H1 (cell line): Measurements from ENCODE around the gene TMPRSS4. TPM values are rescaled to one million over a fixed set of nuclear protein-coding genes. Genes with fewer than 3 reads are reported as not detected.

ENCODE experiments used
- CTCF ChIA-PET: fragments of 300-600 bp; sonication (Branson Sonifier 250); formaldehyde crosslinking; loops from one replicate; lab custom pipeline; 2021; ENCODE audit not compliant: partially characterized antibody; lab: Charles Lee
- POLR2A ChIA-PET: fragments of 300-600 bp; sonication (Branson Sonifier 250); formaldehyde crosslinking; loops from one replicate; lab custom pipeline; 2021; ENCODE audit warnings: inconsistent platforms; ENCODE audit not compliant: partially characterized antibody; lab: Charles Lee
- DNase-seq, 2 experiments: peaks; one replicate each; pipeline versions ENCODE4 v3.0.0 to v3.0.0-alpha.2; 2010 to 2022; ENCODE audit warnings: low spot score in 2 of 2, low read depth in 1 of 2, mixed read lengths in 1 of 2
- FAIRE-seq: peaks from 2 replicates; lab custom pipeline; 2011; peaks lifted over from hg19 to GRCh38; lab: Jason Lieb, UNC
- H2AFZ ChIP-seq: 2 replicates; pipeline ENCODE4 v1.8.1; 2012; ENCODE audit warnings: low read length, inconsistent platforms
- H2AK5ac ChIP-seq: 2 replicates; pipeline ENCODE4 v1.6.1; 2013; ENCODE audit warnings: low read depth, low read length
- H2BK120ac ChIP-seq: replicated peaks from 2 replicates; pipeline ENCODE3; 2013; ENCODE audit warnings: low read depth, low read length, inconsistent platforms
- H2BK12ac ChIP-seq: 2 replicates; pipeline ENCODE4 v1.6.1; 2013; ENCODE audit warnings: low read depth, low read length
- H2BK15ac ChIP-seq: 2 replicates; pipeline ENCODE4 v1.6.1; 2013; ENCODE audit warnings: low read length
- H2BK20ac ChIP-seq: 2 replicates; pipeline ENCODE4 v1.6.1; 2013; ENCODE audit warnings: low read length
- H2BK5ac ChIP-seq: 2 replicates; pipeline ENCODE4 v1.6.1; 2013; ENCODE audit warnings: low read depth, low read length
- H3K14ac ChIP-seq: 2 replicates; pipeline ENCODE4 v1.6.1; 2013; ENCODE audit warnings: inconsistent platforms; ENCODE audit not compliant: insufficient read length
- H3K18ac ChIP-seq: 2 replicates; pipeline ENCODE4 v1.6.1; 2013; ENCODE audit warnings: low read length; ENCODE audit errors: extremely low read depth
- H3K23ac ChIP-seq: 2 replicates; pipeline ENCODE4 v1.6.1; 2013; ENCODE audit warnings: inconsistent platforms; ENCODE audit not compliant: insufficient read length
- H3K23me2 ChIP-seq: 2 replicates; pipeline ENCODE4 v1.6.1; 2013; ENCODE audit warnings: low read depth, low read length
- H3K27ac ChIP-seq: 2 replicates; pipeline ENCODE4 v1.6.1; 2011; ENCODE audit warnings: low read depth, low read length, inconsistent platforms
- H3K27me3 ChIP-seq, 4 experiments: replicated peaks in 1 of 4; 1 replicate in 1 of 4; 2 replicates in 3 of 4; pipeline versions ENCODE4 v1.6.1 to v1.8.1; 2011 to 2013; ENCODE audit warnings: low read length in 3 of 4, mild to moderate bottlenecking in 3 of 4, inconsistent platforms in 2 of 4, mixed read lengths in 2 of 4, moderate library complexity in 1 of 4; ENCODE audit not compliant: control insufficient read depth in 3 of 4, insufficient read depth in 3 of 4; ENCODE audit errors: extremely low read depth in 1 of 4
- H3K36me3 ChIP-seq, 4 experiments: 2 replicates each; pipeline versions ENCODE4 v1.6.1 to v1.8.1; 2011 to 2013; ENCODE audit warnings: mild to moderate bottlenecking in 4 of 4, low read length in 3 of 4, moderate library complexity in 2 of 4, control low read depth in 1 of 4, inconsistent platforms in 1 of 4; ENCODE audit not compliant: insufficient read depth in 4 of 4, control insufficient read depth in 2 of 4
- H3K4ac ChIP-seq: replicated peaks from 2 replicates; pipeline ENCODE3; 2013; ENCODE audit warnings: low read length, low read depth, mixed read lengths, inconsistent platforms; ENCODE audit not compliant: insufficient read length
- H3K4me1 ChIP-seq, 4 experiments: replicated peaks in 1 of 4; 1 replicate in 1 of 4; 2 replicates in 3 of 4; pipeline versions ENCODE4 v1.6.1 to v1.8.1; 2011 to 2013; ENCODE audit warnings: low read length in 3 of 4, inconsistent platforms in 2 of 4, mixed read lengths in 1 of 4; ENCODE audit not compliant: insufficient read depth in 4 of 4, control insufficient read depth in 3 of 4
- H3K4me2 ChIP-seq, 2 experiments: 2 replicates each; pipeline versions ENCODE4 v1.6.1 to v1.8.1; 2011 to 2013; ENCODE audit warnings: low read depth in 2 of 2, low read length in 2 of 2, control low read depth in 1 of 2, inconsistent platforms in 1 of 2, mild to moderate bottlenecking in 1 of 2; ENCODE audit not compliant: insufficient read depth in 1 of 2
- H3K4me3 ChIP-seq, 4 experiments: fragments of 200-600, 300-600 bp in 1 of 4; sonication (generic), shearing (Covaris generic), sonication (Bioruptor Twin) in 1 of 4; 2 replicates each; pipeline versions ENCODE4 v1.5.1 to v1.8.1; 2011 to 2016; ENCODE audit warnings: low read length in 4 of 4, low read depth in 3 of 4, control low read depth in 2 of 4, inconsistent platforms in 2 of 4, mild to moderate bottlenecking in 2 of 4, mixed read lengths in 1 of 4, moderate library complexity in 1 of 4; ENCODE audit not compliant: insufficient read depth in 2 of 4; ENCODE audit errors: extremely low read depth in 1 of 4
- H3K56ac ChIP-seq: replicated peaks from 2 replicates; pipeline ENCODE3; 2013; ENCODE audit warnings: low read depth, mild to moderate bottlenecking, mixed read lengths, low read length, inconsistent platforms; ENCODE audit not compliant: insufficient read length
- H3K79me1 ChIP-seq: 2 replicates; pipeline ENCODE4 v1.6.1; 2013; ENCODE audit warnings: low read depth, low read length, control low read depth
- H3K79me2 ChIP-seq, 2 experiments: 2 replicates each; pipeline versions ENCODE4 v1.6.1 to v1.8.1; 2012 to 2013; ENCODE audit warnings: low read length in 2 of 2, mild to moderate bottlenecking in 2 of 2, inconsistent platforms in 1 of 2; ENCODE audit not compliant: insufficient read depth in 2 of 2, control insufficient read depth in 1 of 2
- H3K9ac ChIP-seq, 4 experiments: replicated peaks in 1 of 4; 1 replicate in 1 of 4; 2 replicates in 3 of 4; pipeline versions ENCODE4 v1.6.1 to v1.8.1; 2011 to 2013; ENCODE audit warnings: low read depth in 3 of 4, low read length in 3 of 4, control low read depth in 2 of 4, mild to moderate bottlenecking in 2 of 4, moderate library complexity in 2 of 4, inconsistent platforms in 1 of 4; ENCODE audit errors: extremely low read depth in 1 of 4
- H3K9me3 ChIP-seq, 2 experiments: 2 replicates each; pipeline versions ENCODE4 v1.6.1 to v1.8.1; 2012 to 2013; ENCODE audit warnings: mild to moderate bottlenecking in 2 of 2, moderate library complexity in 2 of 2, control low read depth in 1 of 2, inconsistent platforms in 1 of 2, low read depth in 1 of 2, low read length in 1 of 2, mixed read lengths in 1 of 2; ENCODE audit not compliant: insufficient read depth in 2 of 2
- H4K20me1 ChIP-seq, 2 experiments: replicated peaks in 1 of 2; 2 replicates each; pipeline versions ENCODE3 to v1.8.1; 2011 to 2013; ENCODE audit warnings: inconsistent platforms in 2 of 2, low read length in 2 of 2, mild to moderate bottlenecking in 1 of 2; ENCODE audit not compliant: insufficient read depth in 2 of 2, control insufficient read depth in 1 of 2
- H4K5ac ChIP-seq: 2 replicates; pipeline ENCODE4 v1.6.1; 2013; ENCODE audit warnings: low read length, low read depth, mixed read lengths, inconsistent platforms; ENCODE audit not compliant: insufficient read length
- H4K8ac ChIP-seq: 2 replicates; pipeline ENCODE4 v1.8.0; 2013; ENCODE audit warnings: mild to moderate bottlenecking, moderate library complexity, low read length, inconsistent platforms; ENCODE audit not compliant: insufficient read depth; ENCODE audit errors: extremely low read depth
- H4K91ac ChIP-seq: replicated peaks from 2 replicates; pipeline ENCODE3; 2013; ENCODE audit warnings: low read length, mixed read lengths, inconsistent platforms; ENCODE audit not compliant: insufficient read length
- EGR1 ChIP-seq: IDR thresholded peaks from 2 replicates; pipeline ENCODE4 v1.6.1; 2011; ENCODE audit warnings: low read depth, low read length, borderline replicate concordance
- WGBS, 2 experiments: shearing (Covaris generic) in 1 of 2; methylation state at CpG; one replicate each; pipeline versions ENCODE4 v1.1.6 to v1.1.7; 2013 to 2015; ENCODE audit warnings: low lambda C conversion rate in 2 of 2, mixed read lengths in 2 of 2, inconsistent platforms in 1 of 2, low coverage in 1 of 2, missing lambda C conversion rate in 1 of 2; ENCODE audit not compliant: insufficient replicate concordance in 2 of 2, insufficient coverage in 1 of 2, insufficient read length in 1 of 2; ENCODE audit errors: extremely low coverage in 1 of 2, missing lambda C conversion rate in 1 of 2; 5-methylcytosine and 5-hydroxymethylcytosine counted together
- polyA plus RNA-seq, 7 experiments: library from polyadenylated mRNA; depleted of rRNA in 3 of 7; stranded (reverse) in 5 of 7; unstranded in 2 of 7; fragments of >200 nt in 5 of 7; fragments of 200-250 nt in 2 of 7; gene quantifications; 1 replicate in 5 of 7; 2 replicates in 1 of 7; 4 replicates in 1 of 7; pipeline versions ENCODE4 v1.2.1 to v1.2.3, GENCODE V29; 2011 to 2013; ENCODE audit warnings: missing spikeins in 2 of 7, mixed read lengths in 2 of 7
- total RNA-seq: library from RNA; stranded (reverse); fragmentation: NEBNext Ultra II Directional; extraction: Animal tissue kit (Norgen Biotek cat#: 25700); gene quantifications from 2 replicates; pipeline ENCODE4 v1.2.1, GENCODE V29; 2021

Gene TMPRSS4
- total and polyA plus RNA-seq, 2 of the 8 experiments (the other 6 are each of a cell fraction or from before 2014, with no cell fraction given), result 0.11 to 0.58 TPM

DNA sequence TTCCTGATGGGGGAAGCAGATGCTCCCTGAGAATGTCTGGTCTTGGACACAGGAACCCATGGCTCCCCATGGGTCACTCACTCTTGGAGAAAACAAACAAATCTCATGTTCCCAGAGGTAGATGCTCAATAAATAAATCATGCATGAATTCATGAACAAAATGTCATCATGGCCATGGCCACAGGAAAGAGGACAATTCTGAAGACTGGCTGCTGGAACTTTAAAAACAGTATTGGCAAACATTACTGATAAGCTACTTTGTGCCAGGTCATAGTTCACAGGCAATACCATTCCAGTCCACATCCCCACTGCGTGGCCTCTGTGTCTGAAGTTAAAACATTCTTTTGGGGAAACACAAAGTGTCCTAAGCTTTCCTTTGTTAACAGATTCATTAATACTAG lies 19.1 kb downstream of the TMPRSS4 start:
- H2AFZ ChIP-seq, result no peak overlapping the region
- POLR2A ChIA-PET, result no interaction called here
- no peak overlapping the region for H3K18ac ChIP-seq
- no peaks in the 10 kb centered on the region for H3K79me1 ChIP-seq
- no peak overlapping the region for H4K5ac ChIP-seq
- H2BK15ac ChIP-seq, result no peak overlapping the region
- no peak overlapping the region for H2BK20ac ChIP-seq
- H3K23ac ChIP-seq, result no peak overlapping the region
- no peak overlapping the region for H2BK5ac ChIP-seq
- no peak overlapping the region for H2BK120ac ChIP-seq
- H3K14ac ChIP-seq, result no peak overlapping the region
- H3K79me2 ChIP-seq, result no peaks in the 10 kb centered on the region
- TF ChIP-seq EGR1, result no peak
- no peaks in the 10 kb centered on the region; a peak in 1 of 7 replicates for H3K27me3 ChIP-seq
- no peak overlapping the region for H2BK12ac ChIP-seq
- H3K36me3 ChIP-seq, result no peaks in the 10 kb centered on the region
- 88% methylated on average over 1 of the region's 1 CpG; no CpG with 5 or more reads in 1 of the 2 experiments for WGBS, 2 experiments
- H3K4me1 ChIP-seq, result peaks cover 0 to 13% (median 7%) of the 10 kb centered on the region in 4 experiments; a peak in 6 of 7 replicates
- no peak overlapping the region for H2AK5ac ChIP-seq
- H3K27ac ChIP-seq, result no peak overlapping the region
- H3K56ac ChIP-seq, result no peak overlapping the region
- H3K4ac ChIP-seq, result no peak overlapping the region
- no peaks in the 10 kb centered on the region for H4K20me1 ChIP-seq
- CTCF ChIA-PET, result interaction anchor here (1.1 to 1.3 kb wide), 3 partner anchors 9 to 25 kb away, joined by 3 to 5 read pairs (median 3); partner anchors contain the start of gene SMIM35
- no peak overlapping the region for H4K91ac ChIP-seq
- H4K8ac ChIP-seq, result no peak overlapping the region
- DNase-seq, result no peak
- no peak for FAIRE-seq
- no peak overlapping the region for H3K9ac ChIP-seq
- H3K9me3 ChIP-seq, result no peaks in the 10 kb centered on the region
- H3K4me2 ChIP-seq, result no peak overlapping the region
- no peaks in the 10 kb centered on the region for H3K23me2 ChIP-seq
- H3K4me3 ChIP-seq, result no peak overlapping the region
